AG10803 (cell line): Measurements from ENCODE around the gene GSAP.

ENCODE experiments used
- DNase-seq: peaks from one replicate; pipeline ENCODE4 v3.0.0; 2010; ENCODE audit warnings: low read depth
- H3K4me3 ChIP-seq: 2 replicates; pipeline ENCODE4 v1.5.1; 2011; ENCODE audit warnings: mild to moderate bottlenecking, low read length, control low read depth
- TF ChIP-seq, protein P1 (sequence below): conservative IDR thresholded peaks from 2 replicates; pipeline ENCODE4 v1.5.1; 2011; ENCODE audit warnings: mild to moderate bottlenecking, low read length, control low read depth, inconsistent platforms

Gene GSAP

DNA sequence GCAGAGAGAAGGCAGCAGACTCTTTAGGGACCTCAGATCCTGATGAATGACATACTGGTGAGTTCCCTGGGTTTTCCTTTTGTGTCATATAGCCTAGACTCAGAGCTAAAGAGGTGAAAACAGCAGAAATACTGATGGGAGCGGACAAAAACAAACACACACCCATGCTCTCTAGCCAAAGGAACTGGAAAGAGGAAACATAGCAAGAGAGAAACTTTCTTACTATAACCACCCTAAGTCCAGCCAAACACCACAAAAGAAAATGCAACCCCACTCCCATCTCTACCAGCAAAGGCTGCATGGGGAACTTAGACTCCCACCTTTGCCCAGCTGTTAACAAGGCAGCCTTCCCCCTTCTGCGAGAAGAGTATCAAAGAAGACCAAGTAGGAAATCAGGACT, 16.3 kb downstream of the GSAP start:
- DNase-seq = no peak
- TF ChIP-seq, protein P1, sequence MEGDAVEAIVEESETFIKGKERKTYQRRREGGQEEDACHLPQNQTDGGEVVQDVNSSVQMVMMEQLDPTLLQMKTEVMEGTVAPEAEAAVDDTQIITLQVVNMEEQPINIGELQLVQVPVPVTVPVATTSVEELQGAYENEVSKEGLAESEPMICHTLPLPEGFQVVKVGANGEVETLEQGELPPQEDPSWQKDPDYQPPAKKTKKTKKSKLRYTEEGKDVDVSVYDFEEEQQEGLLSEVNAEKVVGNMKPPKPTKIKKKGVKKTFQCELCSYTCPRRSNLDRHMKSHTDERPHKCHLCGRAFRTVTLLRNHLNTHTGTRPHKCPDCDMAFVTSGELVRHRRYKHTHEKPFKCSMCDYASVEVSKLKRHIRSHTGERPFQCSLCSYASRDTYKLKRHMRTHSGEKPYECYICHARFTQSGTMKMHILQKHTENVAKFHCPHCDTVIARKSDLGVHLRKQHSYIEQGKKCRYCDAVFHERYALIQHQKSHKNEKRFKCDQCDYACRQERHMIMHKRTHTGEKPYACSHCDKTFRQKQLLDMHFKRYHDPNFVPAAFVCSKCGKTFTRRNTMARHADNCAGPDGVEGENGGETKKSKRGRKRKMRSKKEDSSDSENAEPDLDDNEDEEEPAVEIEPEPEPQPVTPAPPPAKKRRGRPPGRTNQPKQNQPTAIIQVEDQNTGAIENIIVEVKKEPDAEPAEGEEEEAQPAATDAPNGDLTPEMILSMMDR = no peak
- no peak overlapping the region for H3K4me3 ChIP-seq

DNA sequence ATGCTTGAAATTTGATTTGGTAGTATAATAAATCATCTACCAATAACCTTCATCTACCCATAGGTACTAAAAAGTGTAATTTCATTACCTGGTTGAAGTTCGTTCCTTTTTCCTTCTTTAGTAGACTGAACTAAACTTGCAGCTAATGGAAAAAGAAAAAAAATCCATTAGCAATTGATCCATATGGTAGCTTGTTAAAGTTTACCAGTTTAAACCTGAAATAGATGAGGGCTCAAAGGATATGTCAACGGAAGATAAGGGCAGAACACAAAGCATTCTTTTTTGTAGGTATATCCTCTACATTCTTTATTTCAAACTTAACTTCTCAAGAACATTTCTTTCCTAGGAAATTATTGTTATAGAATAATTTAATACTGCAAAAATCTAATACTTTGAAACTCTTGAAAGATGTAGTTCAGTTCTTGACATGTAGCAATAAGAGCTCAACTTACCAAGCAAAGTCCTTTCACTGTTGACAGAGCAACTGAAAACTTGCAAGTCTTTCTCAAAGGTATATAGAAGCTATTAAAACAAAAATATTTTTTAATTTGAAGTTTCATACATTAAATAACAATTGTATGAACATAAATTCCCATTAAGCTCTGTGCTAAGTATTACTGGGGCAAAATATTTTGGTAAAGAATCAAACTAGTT, 19.1 kb downstream of the GSAP start:
- no peak for DNase-seq
- TF ChIP-seq, protein P1 = no peak
- no peak overlapping the region for H3K4me3 ChIP-seq

DNA sequence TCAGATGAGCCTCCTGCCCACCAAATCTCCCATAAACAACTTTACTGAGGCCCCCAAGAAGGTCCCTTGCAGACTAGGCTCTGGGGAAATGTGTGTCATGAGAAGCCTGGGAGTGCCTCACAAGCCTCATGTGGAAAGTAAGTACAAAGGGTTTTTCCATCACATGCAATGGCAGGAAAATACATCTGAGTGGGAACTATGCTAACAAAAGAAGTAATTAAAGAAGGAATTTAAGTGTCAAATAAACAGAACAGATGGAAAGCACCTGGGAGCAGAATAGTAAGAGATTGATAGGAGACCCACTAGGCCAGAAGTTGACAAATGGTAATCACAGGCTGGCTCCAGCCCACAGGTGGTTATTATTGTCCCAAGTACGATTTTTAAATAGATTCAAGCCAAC, 20.5 kb downstream of the GSAP start:
- DNase-seq = no peak
- no peak overlapping the region for H3K4me3 ChIP-seq
- TF ChIP-seq, protein P1 = no peak

DNA sequence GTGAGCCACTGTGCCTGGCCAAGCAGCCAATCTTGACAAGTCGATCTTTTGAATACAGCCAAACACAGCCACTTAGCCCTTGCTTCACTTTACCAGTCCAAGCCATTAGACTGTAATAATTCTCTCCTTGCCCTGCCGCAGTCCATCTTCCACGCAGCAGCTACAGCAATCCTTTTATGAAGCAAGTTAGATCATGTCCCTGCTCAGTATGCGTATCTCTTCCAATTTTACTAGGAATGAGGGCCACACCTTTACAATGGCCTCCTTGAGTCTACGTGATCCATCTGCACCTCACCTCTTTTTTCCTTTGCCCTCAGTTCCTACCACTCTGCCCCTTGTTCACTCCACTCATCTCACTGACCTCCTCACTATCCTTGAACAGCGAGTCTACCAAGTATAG, 22.2 kb downstream of the GSAP start:
- no peak for DNase-seq
- TF ChIP-seq, protein P1 = no peak

DNA sequence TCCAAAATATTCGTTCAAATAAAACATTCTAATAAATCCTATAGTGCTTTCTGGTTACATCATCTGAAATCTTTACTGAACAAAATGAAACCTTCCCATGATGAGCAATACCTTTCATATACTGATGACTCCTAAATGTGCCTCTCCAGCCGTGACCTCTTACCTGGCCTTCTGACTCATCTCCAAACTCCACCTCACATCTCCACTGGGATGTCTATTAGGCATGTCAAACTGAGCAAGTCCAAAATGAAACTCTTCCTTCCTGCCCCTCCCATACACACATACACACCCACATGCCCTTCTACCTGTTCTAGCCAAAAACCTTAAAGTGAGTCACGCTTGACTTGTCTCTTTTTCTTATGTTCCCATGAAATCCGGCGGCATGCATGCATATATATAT, 22.9 kb downstream of the GSAP start:
- H3K4me3 ChIP-seq = no peak overlapping the region
- no peak for DNase-seq
- TF ChIP-seq, protein P1 = no peak

More for the DNA sequence above, 22.2 kb downstream of the GSAP start:
- H3K4me3 ChIP-seq = no peak overlapping the region

DNA sequence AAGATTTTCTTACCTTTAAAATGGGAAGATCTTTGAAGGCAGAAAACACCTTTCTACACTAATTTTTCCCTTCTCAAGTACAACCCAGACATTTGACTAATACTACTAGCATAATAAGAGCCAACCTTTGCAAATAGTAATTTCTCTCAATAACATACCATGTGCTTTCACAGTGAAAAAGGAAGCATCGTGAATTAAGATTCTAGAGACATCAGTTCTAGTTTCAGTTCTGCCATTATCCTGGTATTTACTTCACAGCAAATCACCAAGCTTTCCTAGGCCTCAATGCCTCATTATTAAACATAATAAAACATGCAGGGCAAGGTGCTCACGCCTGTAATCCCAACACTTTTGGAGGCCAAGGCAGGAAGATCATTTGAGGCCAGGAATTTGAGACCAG, 24.9 kb downstream of the GSAP start:
- TF ChIP-seq, protein P1 = no peak
- no peak overlapping the region for H3K4me3 ChIP-seq
- no peak for DNase-seq

DNA sequence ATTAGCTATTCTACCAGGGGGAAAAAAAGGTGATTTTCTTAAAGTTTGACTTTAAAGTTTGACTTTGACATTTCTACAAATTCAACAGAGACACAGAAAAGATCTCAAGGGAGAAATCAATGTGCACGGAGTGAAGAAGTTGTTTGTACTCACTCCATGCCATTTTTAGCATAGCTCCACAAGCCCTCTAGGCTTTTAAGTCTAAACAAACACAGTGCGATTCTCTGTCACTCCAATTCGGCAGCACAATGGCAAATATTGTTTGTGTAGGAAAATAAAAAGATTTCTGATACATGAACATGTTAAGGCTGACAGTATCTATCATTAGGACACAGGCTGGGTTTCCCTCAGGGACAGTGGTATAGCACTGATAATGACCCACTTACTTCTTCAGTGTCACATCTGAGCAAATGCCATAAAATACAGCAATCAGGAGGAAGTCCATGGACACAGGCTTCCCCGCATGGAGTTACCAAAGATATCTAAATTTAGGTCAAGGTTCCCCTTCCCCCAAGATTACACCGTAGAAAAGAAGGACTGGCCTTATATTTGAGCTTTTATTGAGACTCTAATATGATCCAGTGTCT, 28.0 kb downstream of the GSAP start:
- DNase-seq = no peak
- TF ChIP-seq, protein P1 = no peak
- H3K4me3 ChIP-seq = no peak overlapping the region
